PC-3 (cell line): ENCODE measurements around the gene KCNG4. TPM values are rescaled to one million over a fixed set of nuclear protein-coding genes. Genes with fewer than 3 reads are reported as not detected.

Experiments
- ATAC-seq: fragments of 200-7000 bp; cut with Tn5 transposase; 2 replicates; pipeline ENCODE4 v1.9.1; 2020; ENCODE audit warnings: mild to moderate bottlenecking, moderate library complexity
- BruUV-seq: library from RNA; stranded (reverse); fragments of 400-500 nt; replicated peaks from 2 replicates; lab custom pipeline; 2021; lab: Mats Ljungman, UMichigan
- CTCF ChIA-PET: fragments of 300-600 bp; sonication (Branson Sonifier 250); formaldehyde crosslinking; loops from one replicate; lab custom pipeline; 2022; ENCODE audit warnings: antibody characterized with exemption; lab: Charles Lee
- POLR2A ChIA-PET: fragments of 300-600 bp; sonication (Branson Sonifier 250); formaldehyde crosslinking; loops from one replicate; lab custom pipeline; 2022; ENCODE audit warnings: antibody characterized with exemption; ENCODE audit not compliant: unreplicated experiment; lab: Charles Lee
- DNase-seq: peaks from one replicate; pipeline ENCODE4 v3.0.0-alpha.2; 2015
- H2AFZ ChIP-seq: fragments of 300-600 bp; sonication (generic); 2 replicates; pipeline ENCODE4 v1.6.0; 2016; ENCODE audit warnings: antibody characterized with exemption, low read length
- H3F3A ChIP-seq: fragments of 300-600 bp; sonication (generic); one replicate; pipeline ENCODE4 v1.6.0; 2017; ENCODE audit warnings: antibody characterized with exemption, low read length, control low read depth, mild to moderate bottlenecking; ENCODE audit not compliant: unreplicated experiment
- H3K27ac ChIP-seq: fragments of 300-600 bp; sonication (generic); 2 replicates; pipeline ENCODE4 v1.5.1; 2016; ENCODE audit warnings: mild to moderate bottlenecking, low read length
- H3K27me3 ChIP-seq: fragments of 300-600 bp; sonication (generic); 2 replicates; pipeline ENCODE4 v1.6.1; 2016; ENCODE audit warnings: low read length, mixed read lengths
- H3K36me3 ChIP-seq: fragments of 300-600 bp; sonication (generic); 2 replicates; pipeline ENCODE4 v1.6.1; 2016; ENCODE audit warnings: low read depth, mixed run types, low read length, mixed read lengths
- H3K4me1 ChIP-seq: fragments of 300-600 bp; sonication (generic); 2 replicates; pipeline ENCODE4 v1.5.1; 2016; ENCODE audit warnings: low read length; ENCODE audit not compliant: insufficient read depth
- H3K4me2 ChIP-seq: fragments of 300-600 bp; sonication (generic); 2 replicates; pipeline ENCODE4 v1.6.0; 2016; ENCODE audit warnings: low read length
- H3K4me3 ChIP-seq: fragments of 300-600 bp; sonication (generic); 2 replicates; pipeline ENCODE4 v1.5.1; 2016; ENCODE audit warnings: mild to moderate bottlenecking, low read length, mixed read lengths
- H3K79me2 ChIP-seq: fragments of 300-600 bp; sonication (generic); 2 replicates; pipeline ENCODE4 v1.6.1; 2017; ENCODE audit warnings: low read length, mixed read lengths
- H3K9ac ChIP-seq: fragments of 300-600 bp; sonication (generic); 2 replicates; pipeline ENCODE4 v1.6.0; 2016; ENCODE audit warnings: mild to moderate bottlenecking, low read length
- H3K9me2 ChIP-seq: fragments of 300-600 bp; sonication (generic); replicated peaks from 2 replicates; pipeline ENCODE4 v1.6.1; 2016; ENCODE audit warnings: mixed run types, low read length, mixed read lengths
- H3K9me3 ChIP-seq: fragments of 300-600 bp; sonication (generic); 2 replicates; pipeline ENCODE4 v1.6.1; 2016; ENCODE audit warnings: low read length, mixed read lengths
- H4K20me1 ChIP-seq: fragments of 300-600 bp; sonication (generic); 2 replicates; pipeline ENCODE4 v1.6.1; 2016; ENCODE audit warnings: low read length, mixed read lengths
- EZH2 ChIP-seq: fragments of 300-600 bp; sonication (generic); IDR thresholded peaks from one replicate; pipeline ENCODE4 v1.6.1; 2017; ENCODE audit warnings: antibody characterized with exemption, mild to moderate bottlenecking, low read length; ENCODE audit not compliant: unreplicated experiment
- EZH2phosphoT487 ChIP-seq: fragments of 300-600 bp; sonication (generic); IDR thresholded peaks from 2 replicates; pipeline ENCODE4 v1.6.1; 2018; ENCODE audit warnings: mild to moderate bottlenecking, antibody characterized with exemption, low read length, borderline replicate concordance
- intact Hi-C: fragments of 100-400 bp; cut with micrococcal nuclease; formaldehyde crosslinking; loops from 2 replicates; pipeline ENCODE4 v1.9.0; 2023
- total RNA-seq: library from RNA; depleted of rRNA; stranded (reverse); fragments of >200 nt; gene quantifications from 2 replicates; pipeline ENCODE4 v1.2.3, GENCODE V29; 2014
- TF ChIP-seq, protein P1 (sequence below): fragments of 300-600 bp; sonication (generic); conservative IDR thresholded peaks from 2 replicates; pipeline ENCODE4 v1.5.1; 2017; ENCODE audit warnings: antibody characterized with exemption, low read depth, mild to moderate bottlenecking, low read length

Gene KCNG4
- total RNA-seq, 1 experiment from 2014 or later, result 0.04 TPM

DNA sequence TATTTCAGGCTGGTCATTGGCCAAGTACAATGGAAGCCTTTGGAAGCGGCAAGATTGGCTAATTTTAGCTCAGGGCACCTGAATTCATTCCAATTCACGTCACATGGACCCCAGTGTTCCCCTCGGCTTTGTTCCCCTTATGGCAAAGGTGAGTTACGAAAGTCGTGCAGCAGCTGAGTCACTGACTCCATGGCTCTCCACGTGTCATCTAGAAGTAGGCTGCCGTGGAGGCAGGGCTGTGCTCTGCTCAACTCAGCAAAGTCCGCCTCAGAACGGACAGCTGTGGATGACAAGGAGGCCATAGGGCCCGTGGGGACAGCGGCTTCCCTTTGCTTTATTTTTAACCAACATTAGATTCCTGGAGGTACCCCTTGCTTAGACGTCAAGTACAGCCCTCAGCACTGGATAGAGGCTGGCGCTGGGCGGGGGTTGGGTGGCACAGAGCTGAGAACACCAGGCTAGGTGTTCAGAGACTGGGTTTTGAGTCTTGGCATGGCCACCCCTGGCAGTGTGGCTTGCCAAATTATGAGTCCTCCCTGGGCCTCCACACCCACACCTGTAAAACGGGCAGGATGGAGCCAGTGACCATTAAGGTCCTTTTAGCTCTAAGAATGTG lies 25.3 kb downstream of the KCNG4 start:
- ChIA-PET POLR2A (no interaction called here), CTCF (no interaction called here)
- no peak overlapping the region for H3K9ac ChIP-seq
- H3K4me1 ChIP-seq, result no peaks in the 10 kb centered on the region
- no peak overlapping the region for H2AFZ ChIP-seq
- H3K27ac ChIP-seq, result no peak overlapping the region
- intact Hi-C loops, result no loop called here
- H3K36me3 ChIP-seq, result no peaks in the 10 kb centered on the region
- H3K9me2 ChIP-seq, result no peaks in the 10 kb centered on the region
- no peaks in the 10 kb centered on the region for H4K20me1 ChIP-seq
- H3F3A ChIP-seq, result no peaks in the 10 kb centered on the region
- TF ChIP-seq, protein P1, sequence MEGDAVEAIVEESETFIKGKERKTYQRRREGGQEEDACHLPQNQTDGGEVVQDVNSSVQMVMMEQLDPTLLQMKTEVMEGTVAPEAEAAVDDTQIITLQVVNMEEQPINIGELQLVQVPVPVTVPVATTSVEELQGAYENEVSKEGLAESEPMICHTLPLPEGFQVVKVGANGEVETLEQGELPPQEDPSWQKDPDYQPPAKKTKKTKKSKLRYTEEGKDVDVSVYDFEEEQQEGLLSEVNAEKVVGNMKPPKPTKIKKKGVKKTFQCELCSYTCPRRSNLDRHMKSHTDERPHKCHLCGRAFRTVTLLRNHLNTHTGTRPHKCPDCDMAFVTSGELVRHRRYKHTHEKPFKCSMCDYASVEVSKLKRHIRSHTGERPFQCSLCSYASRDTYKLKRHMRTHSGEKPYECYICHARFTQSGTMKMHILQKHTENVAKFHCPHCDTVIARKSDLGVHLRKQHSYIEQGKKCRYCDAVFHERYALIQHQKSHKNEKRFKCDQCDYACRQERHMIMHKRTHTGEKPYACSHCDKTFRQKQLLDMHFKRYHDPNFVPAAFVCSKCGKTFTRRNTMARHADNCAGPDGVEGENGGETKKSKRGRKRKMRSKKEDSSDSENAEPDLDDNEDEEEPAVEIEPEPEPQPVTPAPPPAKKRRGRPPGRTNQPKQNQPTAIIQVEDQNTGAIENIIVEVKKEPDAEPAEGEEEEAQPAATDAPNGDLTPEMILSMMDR, result no peak
- TF ChIP-seq EZH2, result no peak
- no peak for TF ChIP-seq EZH2phosphoT487
- no peaks in the 10 kb centered on the region for H3K27me3 ChIP-seq
- no peak overlapping the region for H3K4me3 ChIP-seq
- ATAC-seq (no peak), DNase-seq (no peak)
- no TSS peak for BruUV-seq
- no peaks in the 10 kb centered on the region for H3K9me3 ChIP-seq
- H3K4me2 ChIP-seq, result no peak overlapping the region
- H3K79me2 ChIP-seq, result no peaks in the 10 kb centered on the region

DNA sequence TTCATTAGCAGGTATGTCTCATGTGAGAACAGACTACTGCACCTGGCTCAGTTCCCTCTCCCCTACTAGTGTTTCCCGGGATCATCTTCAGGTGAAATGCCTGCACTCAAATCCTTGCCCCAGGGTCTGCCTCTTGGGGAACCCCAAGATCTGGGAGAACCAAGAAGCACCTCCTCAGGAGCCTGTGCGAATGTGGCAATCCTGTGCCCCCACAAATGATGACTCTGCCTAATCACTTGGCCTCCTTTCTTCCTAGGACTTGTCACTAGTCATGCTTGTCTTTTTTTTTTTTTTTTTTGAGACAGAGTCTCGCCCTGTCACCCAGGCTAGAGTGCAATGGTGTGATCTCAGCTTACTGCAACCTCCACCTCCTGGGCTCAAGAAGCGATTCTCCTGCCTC lies 27.2 kb downstream of the KCNG4 start:
- no peak overlapping the region for H3K4me2 ChIP-seq
- no peaks in the 10 kb centered on the region for H3K36me3 ChIP-seq
- no peak overlapping the region for H2AFZ ChIP-seq
- no peaks in the 10 kb centered on the region for H3K27me3 ChIP-seq
- BruUV-seq, result no TSS peak
- H3K9me3 ChIP-seq, result no peaks in the 10 kb centered on the region
- no peak overlapping the region for H3K4me3 ChIP-seq
- no peak overlapping the region for H3K9ac ChIP-seq
- no peaks in the 10 kb centered on the region for H4K20me1 ChIP-seq
- ChIA-PET POLR2A (no interaction called here), CTCF (no interaction called here)
- intact Hi-C loops, result no loop called here
- no peaks in the 10 kb centered on the region for H3K4me1 ChIP-seq
- ATAC-seq (no peak), DNase-seq (no peak)
- H3K9me2 ChIP-seq, result no peaks in the 10 kb centered on the region
- no peak for TF ChIP-seq EZH2
- TF ChIP-seq, protein P1, result no peak
- H3K27ac ChIP-seq, result no peak overlapping the region
- H3K79me2 ChIP-seq, result no peaks in the 10 kb centered on the region
- no peaks in the 10 kb centered on the region for H3F3A ChIP-seq

DNA sequence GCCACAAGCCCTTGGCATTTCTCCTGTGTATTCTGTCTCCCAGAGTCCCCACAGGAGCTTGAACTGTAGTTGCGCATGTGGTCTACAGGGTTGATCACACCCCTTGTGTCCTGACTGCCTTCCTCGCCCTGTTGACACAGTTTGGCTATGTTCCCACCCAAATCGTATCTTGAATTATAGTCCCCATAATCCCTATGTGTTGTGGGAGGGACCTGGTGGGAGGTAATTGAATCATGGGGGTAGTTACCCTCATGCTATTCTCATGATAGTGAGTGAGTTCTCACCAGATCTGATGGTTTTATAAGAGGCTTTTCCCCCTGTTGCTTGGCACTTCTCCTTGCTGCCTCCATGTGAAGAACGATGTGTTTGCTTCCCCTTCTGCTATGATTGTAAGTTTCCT lies 27.7 kb downstream of the KCNG4 start:
- no peaks in the 10 kb centered on the region for H3K4me1 ChIP-seq
- H3K27ac ChIP-seq, result no peak overlapping the region
- no TSS peak for BruUV-seq
- H3K9me2 ChIP-seq, result no peaks in the 10 kb centered on the region
- no peak for TF ChIP-seq EZH2
- TF ChIP-seq EZH2phosphoT487, result no peak
- TF ChIP-seq, protein P1, result no peak
- no peaks in the 10 kb centered on the region for H3K9me3 ChIP-seq
- no peaks in the 10 kb centered on the region for H3K27me3 ChIP-seq
- H3K36me3 ChIP-seq, result no peaks in the 10 kb centered on the region
- POLR2A ChIA-PET, result no interaction called here
- no peaks in the 10 kb centered on the region for H3F3A ChIP-seq
- H3K79me2 ChIP-seq, result no peaks in the 10 kb centered on the region
- no peak overlapping the region for H3K4me3 ChIP-seq
- ATAC-seq, result no peak
- no peak overlapping the region for H3K9ac ChIP-seq
- intact Hi-C loops, result no loop called here
- no peaks in the 10 kb centered on the region for H4K20me1 ChIP-seq
- no peak overlapping the region for H3K4me2 ChIP-seq
- no peak overlapping the region for H2AFZ ChIP-seq
- CTCF ChIA-PET, result no interaction called here
- DNase-seq, result no peak
